Measurements from ENCODE around the gene KCTD17.

Gene KCTD17, protein sequence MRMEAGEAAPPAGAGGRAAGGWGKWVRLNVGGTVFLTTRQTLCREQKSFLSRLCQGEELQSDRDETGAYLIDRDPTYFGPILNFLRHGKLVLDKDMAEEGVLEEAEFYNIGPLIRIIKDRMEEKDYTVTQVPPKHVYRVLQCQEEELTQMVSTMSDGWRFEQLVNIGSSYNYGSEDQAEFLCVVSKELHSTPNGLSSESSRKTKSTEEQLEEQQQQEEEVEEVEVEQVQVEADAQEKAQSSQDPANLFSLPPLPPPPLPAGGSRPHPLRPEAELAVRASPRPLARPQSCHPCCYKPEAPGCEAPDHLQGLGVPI

DNA sequence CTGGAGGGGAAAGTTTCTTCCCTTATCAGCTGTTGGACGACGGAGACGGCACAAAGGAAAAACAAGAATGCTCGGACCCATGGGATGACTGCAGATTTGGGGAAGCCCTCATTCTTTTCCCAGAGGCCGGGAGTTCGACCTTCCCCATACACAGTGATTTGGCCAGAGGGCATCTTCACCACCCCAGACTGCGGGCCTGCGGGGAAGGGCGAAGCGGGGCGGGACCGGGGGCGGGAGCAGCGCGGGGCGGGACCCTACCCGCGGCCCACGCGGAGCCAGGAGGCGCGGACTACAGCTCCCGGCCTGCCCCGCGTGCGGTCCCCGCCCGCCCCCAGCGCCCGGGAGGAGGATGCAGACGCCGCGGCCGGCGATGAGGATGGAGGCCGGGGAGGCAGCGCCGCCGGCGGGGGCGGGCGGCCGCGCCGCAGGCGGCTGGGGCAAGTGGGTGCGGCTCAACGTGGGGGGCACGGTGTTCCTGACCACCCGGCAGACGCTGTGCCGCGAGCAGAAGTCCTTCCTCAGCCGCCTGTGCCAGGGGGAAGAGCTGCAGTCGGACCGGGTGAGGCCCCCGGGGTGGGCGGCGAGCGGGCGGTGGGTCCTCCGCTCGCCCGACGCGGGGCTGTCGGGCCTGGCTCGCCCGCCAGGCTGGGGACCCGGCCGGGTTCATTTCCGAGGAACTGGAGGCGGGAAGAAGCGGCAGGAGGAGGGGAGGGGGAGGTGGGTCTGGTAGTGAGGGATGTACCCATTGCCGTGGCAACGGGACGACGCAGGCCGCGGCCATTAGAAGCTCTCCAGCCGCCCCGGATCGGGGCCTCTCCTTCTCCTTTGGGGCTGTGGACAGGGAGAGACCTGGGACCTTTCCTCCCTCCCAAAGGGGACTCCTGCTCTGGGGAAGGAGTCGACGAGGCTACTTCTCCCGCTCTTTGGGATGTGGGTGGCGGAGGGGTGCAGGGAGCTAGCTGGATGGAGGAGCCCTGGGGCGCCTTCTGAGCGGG is at the start of gene KCTD17:
Gene KCTD17 (plus strand): TSS at position 352 of the 995 bp plus-strand sequence. CDS start 19 bp downstream, at position 371.
- peak; percentile 76 for DNase-seq

DNA sequence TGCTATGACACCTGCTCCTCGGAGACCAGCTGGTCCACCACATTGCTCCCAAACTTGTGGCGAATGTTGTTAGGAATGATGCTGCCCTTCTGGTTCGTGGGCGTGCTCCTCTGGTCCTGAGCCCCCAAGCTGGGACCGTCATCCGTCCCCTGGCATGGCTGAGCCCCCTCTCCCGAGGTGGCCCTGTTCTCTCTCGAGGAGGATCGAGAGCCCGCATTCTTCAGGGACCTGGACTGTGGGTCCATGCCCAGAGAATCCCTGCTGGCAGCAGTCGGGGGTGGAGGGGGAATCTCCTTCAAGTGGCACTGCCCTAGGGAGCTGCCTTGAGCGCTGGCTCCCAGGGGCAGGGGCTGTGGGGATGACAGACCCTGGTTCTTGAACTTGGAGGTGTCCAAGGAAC is 49.7 kb upstream of the KCTD17 start:
- no peak for DNase-seq

DNA sequence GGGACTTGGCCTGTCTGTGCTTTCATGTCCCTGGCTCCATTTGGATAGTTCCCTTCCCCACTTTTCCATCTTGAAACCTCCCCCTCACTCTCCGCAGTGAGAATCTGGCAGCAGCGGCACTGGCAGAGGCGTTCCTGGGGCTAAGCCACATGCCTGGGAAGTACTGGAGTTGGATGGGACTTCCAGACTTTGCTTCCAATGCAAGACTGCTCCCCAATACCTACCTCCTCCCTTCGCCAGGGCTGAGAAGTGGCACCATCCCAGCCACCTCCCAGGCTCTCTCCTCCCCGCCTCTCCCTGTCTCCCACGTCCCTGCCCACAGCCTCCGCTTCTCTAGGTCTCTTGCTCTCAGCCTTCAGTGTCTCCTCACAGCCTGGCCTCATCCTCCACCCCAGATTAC is 48.9 kb upstream of the KCTD17 start:
- no peak for DNase-seq

DNA sequence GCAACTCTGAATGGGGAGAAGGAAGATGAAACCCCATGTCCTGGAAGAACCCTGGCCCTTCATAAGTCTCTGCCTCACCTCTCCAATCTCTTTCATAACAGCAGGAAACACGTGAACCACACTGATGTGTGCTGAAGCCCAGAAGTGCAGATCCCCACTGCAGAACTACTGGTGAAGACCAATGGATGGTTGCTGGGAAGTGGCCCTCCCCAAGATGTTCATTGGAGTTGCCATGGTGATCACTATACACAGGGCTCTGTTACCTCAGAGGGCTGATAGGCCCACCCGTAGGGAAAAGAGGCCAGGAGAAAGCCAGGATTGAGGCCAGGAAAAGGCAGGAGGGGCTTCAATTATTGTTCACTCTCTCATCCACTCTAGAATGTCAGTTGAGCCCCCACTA is 43.9 kb upstream of the KCTD17 start:
- DNase-seq = peak; percentile 36

DNA sequence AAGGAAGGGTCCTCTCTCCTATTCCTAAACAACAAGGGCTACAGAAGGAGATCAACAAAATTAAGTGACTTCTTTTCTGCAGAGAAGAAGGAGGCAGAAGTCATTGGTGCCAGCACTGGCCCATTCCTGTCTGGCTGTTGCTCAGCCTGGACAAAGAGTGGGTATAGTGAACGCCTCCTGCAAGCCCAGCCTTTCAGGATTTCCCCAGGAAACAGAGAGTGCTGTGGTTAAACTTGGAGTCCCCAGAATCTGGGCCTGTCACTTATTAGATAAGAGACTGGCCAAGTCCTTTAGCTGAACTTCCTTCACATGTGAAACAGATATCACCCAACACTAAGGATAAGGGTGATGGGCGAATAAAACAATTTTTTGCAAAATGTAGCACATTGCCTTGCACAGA is 43.2 kb upstream of the KCTD17 start:
- DNase-seq = no peak

DNA sequence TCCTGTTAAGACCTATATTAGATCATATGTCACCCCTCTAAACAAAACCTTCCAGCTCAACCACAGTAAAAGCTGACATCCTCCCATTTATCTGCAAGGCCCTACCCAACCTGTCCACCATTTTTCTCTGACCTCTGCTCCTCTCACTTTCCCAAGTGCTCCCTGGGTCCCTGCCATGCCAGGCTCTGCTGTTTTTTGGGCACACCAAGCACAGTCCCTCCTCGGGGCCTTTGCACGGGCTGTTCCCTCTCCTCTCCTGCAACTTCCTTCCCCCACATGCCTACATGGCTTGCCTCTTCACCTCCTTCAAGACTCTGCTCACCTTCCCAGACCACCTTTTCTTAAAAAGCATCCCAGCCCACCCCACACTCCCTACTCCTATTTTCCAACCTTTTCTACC is 42.1 kb upstream of the KCTD17 start:
- no peak for DNase-seq

DNA sequence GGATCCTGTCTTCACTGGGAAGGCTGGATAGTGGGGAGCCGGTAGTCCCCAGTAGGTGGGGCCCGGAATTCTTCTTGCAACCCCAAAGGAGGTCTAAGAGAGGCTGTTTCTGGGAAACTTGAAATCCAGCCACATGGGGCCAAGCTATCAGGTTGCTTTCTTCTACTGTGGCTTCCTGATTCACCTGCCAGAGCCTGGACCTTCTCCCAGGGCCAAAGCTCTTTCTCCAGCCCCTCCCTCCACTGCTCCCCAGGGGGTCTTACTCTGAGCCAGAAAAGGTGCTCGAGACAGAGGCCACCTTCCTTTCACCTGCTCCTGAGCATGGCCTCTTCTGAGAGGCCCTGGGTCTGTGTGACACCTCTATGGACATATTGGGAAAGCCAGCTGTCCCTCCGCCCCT is 41.4 kb upstream of the KCTD17 start:
- no peak for DNase-seq

DNA sequence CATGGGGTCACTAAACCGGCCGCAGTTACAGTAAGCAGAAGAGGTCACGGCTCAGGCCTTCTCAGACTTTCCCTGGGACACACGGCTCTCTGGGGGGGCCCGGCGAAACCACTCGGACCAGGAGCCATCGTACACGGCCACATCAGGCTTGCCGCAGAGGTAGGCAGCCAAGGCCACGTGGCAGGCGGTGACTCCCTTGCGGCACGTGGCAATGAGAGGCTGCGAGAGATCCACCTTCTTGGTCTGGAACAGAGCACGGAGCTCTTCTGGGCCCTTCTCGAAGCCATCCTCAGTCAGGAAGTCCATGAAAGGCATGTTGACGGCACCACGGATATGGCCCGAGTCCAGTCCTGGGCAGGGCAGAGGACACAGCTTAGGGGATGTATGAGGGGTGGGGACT is 40.6 kb upstream of the KCTD17 start:
- no peak for DNase-seq

DNA sequence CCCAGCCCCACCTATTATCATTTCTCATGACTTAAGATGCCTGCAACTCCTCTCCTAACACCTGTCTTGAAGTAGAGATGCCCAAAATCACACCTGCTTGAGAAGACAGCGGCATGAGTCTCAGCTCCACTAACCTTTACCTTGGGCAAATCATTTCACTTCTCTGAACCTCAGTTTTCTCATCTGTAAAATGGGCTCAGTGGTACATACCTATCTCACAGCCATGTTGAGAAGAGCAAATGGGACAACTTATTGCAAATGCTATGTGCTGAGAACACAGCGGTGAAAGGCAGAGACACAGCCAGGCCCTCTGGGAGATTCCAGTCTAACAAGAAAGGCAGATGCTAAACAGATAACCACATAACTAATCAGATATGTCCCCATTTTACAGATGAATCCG is 40.1 kb upstream of the KCTD17 start:
- no peak for DNase-seq

DNA sequence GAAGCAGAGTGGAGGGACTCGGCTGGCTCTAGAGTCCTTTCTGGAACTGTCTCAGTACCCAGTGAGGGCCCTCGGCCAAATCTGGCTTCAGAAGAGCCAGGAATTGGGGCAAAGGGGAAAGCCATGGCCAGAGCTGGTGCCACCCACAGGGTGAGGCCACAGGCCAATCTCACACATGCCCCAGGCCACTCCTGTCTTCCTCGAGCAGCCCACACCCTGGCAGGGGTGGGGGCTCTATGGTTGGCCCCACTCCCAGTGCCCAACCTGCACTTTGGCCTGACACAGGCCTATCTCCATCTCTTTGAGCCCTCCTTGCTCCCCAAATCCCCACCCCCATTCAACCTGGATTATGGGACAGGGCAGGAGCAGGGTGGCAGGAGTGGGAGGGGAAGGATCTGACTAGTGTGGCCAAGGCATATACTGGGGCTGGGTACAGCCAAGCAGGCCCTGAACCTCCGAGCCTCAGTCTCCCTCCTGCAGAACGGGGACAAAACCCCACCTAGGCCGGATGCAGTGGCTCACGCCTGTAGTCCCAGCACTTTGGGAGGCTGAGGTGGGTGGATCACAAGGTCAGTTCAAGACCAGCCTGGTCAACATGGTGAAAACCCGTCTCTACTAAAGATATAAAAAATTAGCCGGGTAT is 39.2 kb upstream of the KCTD17 start:
- no peak for DNase-seq

DNA sequence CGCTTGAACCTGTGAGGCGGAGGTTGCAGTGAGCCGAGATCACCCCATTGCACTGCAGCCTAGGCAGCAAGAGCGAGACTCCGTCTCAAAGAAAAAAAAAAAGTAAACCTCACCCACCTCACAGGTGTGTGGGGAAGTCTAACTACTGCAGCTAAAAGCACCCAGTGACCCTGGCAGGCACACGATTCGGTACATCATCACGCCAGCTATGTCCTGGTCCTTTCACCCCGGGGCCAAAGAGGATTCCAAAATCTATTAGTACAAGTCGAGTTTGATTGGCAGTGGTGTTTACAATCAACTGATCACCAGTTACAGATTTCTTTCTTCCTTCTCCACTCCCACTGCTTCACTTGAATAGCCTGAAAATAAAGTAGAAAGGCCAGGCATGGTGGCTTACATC is 38.6 kb upstream of the KCTD17 start:
- DNase-seq = no peak

DNA sequence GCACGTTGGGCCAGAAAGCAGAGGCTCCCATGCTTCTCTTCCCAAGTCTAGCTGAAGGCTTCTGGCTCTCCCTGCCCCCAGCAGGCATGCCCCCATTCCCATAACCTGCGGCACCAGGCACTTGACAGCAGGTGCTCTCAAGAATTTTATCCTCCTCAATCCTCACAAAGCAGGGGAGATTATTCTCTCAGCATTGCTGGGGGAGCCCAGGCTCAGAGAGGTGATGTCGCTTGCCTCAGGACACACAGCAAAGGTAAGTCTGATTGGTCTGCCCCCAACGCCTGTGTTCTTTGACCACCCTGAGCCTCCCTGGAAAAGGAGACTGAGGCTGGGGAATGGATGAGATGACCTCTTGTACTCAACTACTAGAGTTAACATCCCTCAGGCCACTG is 37.1 kb upstream of the KCTD17 start:
- no peak for DNase-seq

DNA sequence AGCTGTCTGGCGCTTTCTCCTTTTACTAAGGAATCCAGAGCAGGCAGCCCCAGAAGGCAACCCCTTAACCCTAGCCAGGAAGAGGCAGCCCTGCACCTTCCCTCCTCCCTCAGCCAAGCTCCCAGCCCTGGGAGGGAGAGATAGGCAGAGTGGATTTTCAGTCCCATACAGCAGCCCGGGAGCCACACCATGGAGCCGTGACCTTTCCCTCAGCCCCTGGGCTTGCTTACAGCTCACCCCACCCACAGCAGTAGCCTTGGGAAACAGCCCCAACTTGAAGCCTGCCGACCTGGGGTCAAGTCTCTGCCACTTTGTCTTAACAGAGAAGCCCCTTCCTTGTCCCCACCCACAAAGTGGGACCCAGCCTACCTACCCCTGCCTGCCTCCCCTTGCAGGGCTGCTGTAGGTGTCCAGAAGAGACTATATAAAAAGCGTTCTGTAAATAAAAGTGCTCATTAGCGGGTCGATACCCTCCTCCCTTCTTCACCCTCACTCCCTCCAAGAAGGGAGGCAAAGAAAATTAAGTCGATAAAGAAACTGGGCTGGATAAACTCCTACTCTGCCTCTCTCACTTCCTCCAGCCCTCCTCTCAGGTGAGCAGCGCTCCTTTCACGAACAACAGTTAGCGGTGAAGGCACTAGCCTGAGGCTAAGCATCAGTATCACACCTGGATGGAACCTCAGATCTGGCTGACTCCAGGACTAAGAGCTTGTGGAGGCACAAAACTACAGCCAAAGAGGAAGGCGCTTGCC is 36.5 kb upstream of the KCTD17 start:
- DNase-seq = no peak

DNA sequence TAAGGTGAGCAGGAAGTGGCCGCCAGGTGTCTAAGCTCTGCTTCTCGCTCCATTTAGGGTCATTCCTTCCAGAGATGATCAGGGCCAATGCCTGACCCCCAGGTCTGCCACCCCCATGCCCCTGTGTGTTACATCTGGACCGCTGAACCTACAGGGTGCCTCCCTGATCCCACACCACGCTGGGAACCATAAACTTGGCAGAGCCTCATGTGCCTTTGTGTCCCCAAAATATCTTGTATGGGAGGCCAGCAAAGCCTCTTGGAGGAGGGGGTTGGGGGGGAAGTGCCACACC is 36.0 kb upstream of the KCTD17 start:
- DNase-seq = no peak

DNA sequence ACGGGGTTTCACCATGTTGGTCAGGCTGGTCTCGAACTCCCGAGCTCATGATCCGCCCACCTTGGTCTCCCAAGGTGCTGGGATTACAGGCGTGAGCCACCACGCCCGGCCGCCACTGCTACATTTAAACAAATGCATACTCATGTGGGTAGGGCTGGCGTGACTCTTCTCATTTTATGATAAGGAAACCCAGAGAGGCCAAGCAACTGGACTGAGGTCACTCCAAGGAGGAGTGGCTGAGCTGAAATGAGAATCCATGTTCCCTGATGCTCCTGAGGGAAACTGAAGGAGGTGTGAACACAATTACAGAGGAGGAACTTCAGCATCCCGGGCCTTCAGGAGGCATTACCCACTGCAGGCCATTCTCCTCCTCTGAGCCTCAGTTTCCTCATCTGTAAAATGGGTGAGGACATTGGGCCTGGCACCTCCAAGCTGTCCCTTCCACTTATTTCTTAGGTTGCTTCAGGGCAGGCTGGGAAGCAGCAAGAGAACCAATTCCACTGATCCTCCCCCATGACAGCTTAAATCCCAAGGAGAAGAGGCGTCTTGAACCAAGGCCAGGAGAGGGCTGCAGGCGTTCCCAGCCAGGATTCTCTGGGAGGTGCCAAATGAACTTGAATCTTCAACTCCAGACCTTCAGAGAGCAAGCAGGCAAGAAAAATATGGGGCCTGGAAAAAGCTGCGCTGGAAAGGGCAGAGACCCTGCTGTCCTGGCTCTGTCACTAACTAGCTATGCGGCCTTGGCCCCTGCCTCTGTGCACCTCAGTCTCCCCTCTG is 35.2 kb upstream of the KCTD17 start:
- DNase-seq = no peak

DNA sequence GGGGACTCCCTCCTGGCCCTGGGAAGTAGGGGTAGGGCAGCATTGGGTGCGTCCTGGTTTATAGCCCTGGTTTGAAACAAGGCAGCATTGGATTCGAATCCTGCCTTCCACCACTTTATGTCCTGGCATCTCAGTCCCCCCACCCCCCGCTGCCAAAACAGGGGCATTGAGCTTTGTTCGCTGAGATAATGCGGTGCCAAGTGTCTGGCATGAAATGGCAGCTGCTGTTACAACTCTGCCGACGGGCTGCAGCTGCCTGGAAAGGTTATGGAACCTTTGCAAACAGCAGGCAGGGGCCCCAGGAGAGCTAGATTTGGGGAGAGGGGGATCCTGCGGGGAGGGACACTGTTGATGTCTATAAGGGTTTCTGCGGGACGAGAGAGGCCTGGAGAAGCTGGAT is 34.2 kb upstream of the KCTD17 start:
- DNase-seq = no peak

DNA sequence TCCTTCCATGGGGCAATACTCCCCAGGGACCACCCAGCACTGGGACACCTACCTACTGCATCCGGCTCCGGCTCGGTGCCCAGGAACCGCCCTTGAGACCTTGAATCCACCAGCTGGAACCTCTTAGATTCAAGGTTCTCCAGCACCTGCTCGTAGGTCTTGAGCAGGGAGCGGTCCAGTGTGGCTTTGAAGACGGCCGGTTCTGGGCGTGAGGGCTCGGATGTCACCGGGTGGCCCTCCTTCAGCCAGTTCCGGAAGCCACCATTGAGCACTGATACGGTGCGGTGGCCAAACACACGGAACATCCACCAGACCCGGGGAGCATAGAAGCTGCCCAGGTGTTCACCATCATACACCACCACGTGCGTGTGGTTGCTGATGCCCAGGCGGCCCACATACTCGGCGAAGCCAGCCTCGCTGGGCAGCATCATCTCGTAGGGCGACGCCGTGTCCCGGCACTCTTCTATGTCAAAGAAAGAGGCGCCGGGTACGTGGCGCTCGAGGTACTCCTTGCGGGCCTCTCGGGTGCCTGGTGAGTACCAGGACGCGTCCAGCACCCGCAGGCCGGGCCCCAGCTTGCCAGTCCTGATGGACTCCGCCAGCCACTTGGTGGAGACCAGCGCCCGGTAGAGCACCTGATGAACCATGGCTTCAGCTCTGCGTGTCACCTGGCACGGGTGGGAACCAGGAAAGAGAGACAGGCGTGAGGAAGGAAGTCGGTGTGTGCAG is 33.3 kb upstream of the KCTD17 start:
- no peak for DNase-seq

DNA sequence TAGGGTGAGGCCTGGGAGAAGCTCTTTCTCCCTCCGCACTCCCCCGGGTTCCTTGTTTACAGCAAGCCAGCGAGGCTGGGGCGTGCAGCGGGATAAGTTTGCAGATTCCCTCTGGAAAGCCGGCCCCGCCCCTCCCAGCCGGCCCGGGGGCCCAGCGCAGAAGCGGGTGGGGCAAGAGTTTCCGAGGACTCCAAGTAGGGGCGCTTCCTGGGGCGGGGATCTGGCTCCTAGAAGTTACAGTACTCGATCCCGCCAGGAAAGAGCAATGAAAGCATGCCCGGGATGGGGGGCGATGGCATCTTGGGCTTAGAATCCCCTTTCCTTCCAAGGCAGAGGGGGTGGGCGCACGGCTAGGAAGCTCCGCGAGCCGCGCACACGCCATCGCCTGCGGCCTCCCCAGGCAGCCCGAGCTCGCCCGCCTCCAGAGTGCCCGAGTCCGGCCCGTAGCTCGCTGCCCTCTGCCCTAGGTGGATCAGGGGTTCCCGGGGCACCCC is 32.7 kb upstream of the KCTD17 start:
- peak; percentile 78 for DNase-seq

DNA sequence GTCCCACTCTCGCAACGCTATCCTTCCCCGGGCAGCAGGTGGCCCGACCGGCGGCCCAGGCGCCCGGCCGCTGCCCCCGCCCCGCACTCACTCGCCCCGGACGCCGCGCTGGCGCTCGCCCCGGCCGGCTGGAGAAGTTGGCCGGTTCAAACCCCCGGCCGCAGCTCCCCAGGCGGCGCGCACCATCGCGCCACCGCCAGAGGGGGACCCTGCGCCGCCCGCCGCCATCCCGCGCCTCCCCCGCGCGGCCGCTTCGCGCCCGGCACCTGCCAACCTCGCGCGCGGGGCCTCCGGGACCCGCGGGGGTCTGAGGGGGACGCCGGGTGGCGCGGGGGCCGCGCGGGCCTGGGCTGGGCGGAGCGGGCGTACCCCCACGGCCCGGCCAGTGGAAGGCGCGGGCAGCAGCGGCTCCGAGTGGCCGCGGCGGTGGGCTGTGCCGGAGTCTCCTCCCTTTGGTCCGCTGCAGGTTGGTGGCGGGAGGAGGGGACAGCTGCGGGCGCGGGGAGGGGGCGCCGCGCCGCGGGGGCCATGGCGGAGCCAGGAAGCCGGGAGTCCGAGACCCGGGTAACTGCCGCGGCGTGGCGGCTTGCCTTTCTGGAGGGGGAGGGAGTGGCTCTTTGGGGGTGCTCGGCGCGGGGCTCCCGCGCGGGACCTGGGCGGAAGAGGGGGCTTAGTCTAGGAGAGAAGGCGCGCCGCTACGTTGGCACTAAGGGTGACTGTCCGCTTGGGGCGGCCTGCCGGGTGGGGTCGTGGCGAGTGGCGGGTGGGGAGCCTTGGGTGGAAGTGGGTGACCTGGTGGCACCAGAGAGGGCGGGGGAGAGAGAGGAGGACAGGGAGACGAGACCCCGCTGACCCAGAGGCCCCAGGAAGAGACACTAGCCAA is 32.0 kb upstream of the KCTD17 start, which contains the start of the genes MPST and TST:
Gene MPST (plus strand): TSS at position 434 of the 883 bp plus-strand sequence. CDS start 95 bp downstream, at position 529.
Gene TST (minus strand): TSS at position 139 of the 883 bp plus-strand sequence. CDS start 715 bp downstream, outside the sequence.
- DNase-seq = peak; percentile 85

DNA sequence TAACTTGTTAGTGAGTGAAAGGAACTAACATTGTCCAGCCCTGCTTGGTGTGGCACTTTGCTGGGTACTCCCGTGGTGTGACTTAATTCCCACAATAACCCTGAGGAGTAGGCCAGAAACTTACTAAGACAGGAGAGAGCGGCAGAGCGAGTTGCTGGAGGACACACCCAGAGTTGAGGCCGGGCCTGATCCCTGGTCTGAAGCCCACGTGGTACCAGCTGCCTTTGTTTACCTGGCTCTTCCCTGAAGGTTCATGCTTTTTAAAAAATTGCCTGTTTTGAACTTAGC is 31.4 kb upstream of the KCTD17 start:
- DNase-seq = no peak

Data from islet precursor cell (in vitro differentiated cells).